ENCODE results near the gene ARF5. TPM values are rescaled to one million over a fixed set of nuclear protein-coding genes. Genes with fewer than 3 reads are reported as not detected.

Gene ARF5
- total RNA-seq, 2 donors from 2014 or later = 107 to 165 TPM

DNA sequence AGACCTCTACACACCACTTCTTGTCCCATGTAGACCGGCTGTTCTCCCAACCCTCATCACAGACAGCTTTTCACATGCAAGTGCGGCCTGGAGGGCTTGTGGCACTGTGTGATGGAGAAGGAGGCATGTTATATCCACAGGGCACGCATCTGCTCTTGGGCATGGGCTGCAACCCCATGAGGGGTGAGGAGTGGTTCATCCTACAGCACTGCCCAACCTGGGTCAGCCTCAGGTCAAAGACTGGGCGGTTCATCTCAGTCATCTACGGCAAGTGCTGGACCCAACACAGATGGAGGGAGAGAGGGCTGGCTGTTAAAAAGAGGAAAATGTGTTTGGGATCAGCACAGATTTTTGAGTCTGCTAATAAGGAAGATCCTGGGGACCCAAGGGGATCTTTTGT, 7.5 kb downstream of the ARF5 start:
- Histone ChIP-seq H3K36me3 (peaks cover 12% of the 10 kb centered on the region), H3K9me3 (no peaks in the 10 kb centered on the region), H3K27ac (no peak overlapping the region), H3K4me3 (no peak overlapping the region), H3K27me3 (replicated peaks; ENCODE audit: insufficient read depth) (no peaks in the 10 kb centered on the region), H3K4me1 (ENCODE audit: control insufficient read depth in 1 of 2, low read depth in 2 of 2) (no peaks in the 10 kb centered on the region)
- no peak for DNase-seq (ENCODE audit: low spot score)
- TF ChIP-seq CTCF (IDR thresholded peaks at IDR 0.05) = no peak
- no peak for ATAC-seq (ENCODE audit: insufficient number of reproducible peaks, low FRiP score, low read depth)

GRCh38 chr7:127598318-127598717, 10.1 kb downstream of the ARF5 start:
- H3K4me3 ChIP-seq = no peak overlapping the region
- TF ChIP-seq CTCF (IDR thresholded peaks at IDR 0.05) = no peak
- ATAC-seq (ENCODE audit: insufficient number of reproducible peaks, low FRiP score, low read depth) = no peak
- no peaks in the 10 kb centered on the region for H3K9me3 ChIP-seq
- no peaks in the 10 kb centered on the region for H3K27me3 ChIP-seq (replicated peaks; ENCODE audit: insufficient read depth)
- DNase-seq (ENCODE audit: low spot score) = no peak
- no peaks in the 10 kb centered on the region for H3K4me1 ChIP-seq (ENCODE audit: control insufficient read depth in 1 of 2, low read depth in 2 of 2)
- H3K36me3 ChIP-seq = no peaks in the 10 kb centered on the region
- H3K27ac ChIP-seq = no peak overlapping the region

DNA sequence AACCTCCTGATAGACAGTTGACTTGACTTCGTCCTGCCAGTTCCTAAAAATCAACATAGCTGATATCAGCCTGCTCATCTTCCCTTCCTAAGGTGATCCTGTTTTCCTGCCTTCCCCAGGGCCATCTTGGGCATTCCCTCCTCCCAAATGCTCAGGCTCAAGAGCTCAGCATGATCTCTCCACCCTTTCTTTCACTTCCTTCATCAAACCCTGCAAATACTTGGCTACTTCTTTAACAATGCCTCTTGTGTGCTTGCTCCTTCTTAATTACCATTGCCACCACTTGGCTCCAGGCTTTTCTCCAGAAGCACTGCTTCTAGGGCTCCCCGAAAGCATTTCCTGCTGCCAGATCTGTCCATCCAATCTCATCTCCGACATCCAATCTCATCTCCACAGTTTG, 12.7 kb downstream of the ARF5 start:
- no peaks in the 10 kb centered on the region for H3K27me3 ChIP-seq (replicated peaks; ENCODE audit: insufficient read depth)
- H3K4me1 ChIP-seq (ENCODE audit: control insufficient read depth in 1 of 2, low read depth in 2 of 2) = no peaks in the 10 kb centered on the region
- H3K27ac ChIP-seq = no peak overlapping the region
- no peaks in the 10 kb centered on the region for H3K9me3 ChIP-seq
- no peak for TF ChIP-seq CTCF (IDR thresholded peaks at IDR 0.05)
- ATAC-seq (ENCODE audit: insufficient number of reproducible peaks, low FRiP score, low read depth) (no peak), DNase-seq (ENCODE audit: low spot score) (no peak)
- H3K36me3 ChIP-seq = no peaks in the 10 kb centered on the region
- H3K4me3 ChIP-seq = no peak overlapping the region

DNA sequence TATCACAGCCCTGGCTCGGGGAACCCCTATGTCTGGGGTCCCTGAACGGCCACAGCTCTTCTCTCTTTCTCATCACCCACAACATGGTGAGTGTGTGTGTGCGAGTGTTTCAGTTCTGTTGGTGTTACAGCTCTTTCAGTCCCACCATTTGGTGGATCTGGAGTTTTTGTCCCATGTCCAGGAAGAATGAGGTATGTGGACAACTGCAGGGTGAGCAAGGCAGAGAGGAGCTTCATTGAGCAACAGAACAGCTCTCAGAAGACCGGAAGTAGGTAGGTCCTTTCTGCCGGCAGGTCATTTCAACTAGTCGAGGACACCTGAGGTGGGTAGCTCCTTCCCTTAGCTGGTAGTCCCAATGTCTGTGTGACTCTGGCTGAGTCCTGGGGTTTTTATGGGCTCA, 20.2 kb downstream of the ARF5 start:
- no peak for TF ChIP-seq CTCF (IDR thresholded peaks at IDR 0.05)
- no peaks in the 10 kb centered on the region for H3K36me3 ChIP-seq
- DNase-seq (ENCODE audit: low spot score) (no peak), ATAC-seq (ENCODE audit: insufficient number of reproducible peaks, low FRiP score, low read depth) (no peak)
- no peaks in the 10 kb centered on the region for H3K27me3 ChIP-seq (replicated peaks; ENCODE audit: insufficient read depth)
- peaks cover 5% of the 10 kb centered on the region for H3K9me3 ChIP-seq
- H3K4me3 ChIP-seq = no peak overlapping the region
- H3K4me1 ChIP-seq (ENCODE audit: control insufficient read depth in 1 of 2, low read depth in 2 of 2) = no peaks in the 10 kb centered on the region
- H3K27ac ChIP-seq = no peak overlapping the region

GRCh38 chr7:127609297-127609696, 21.1 kb downstream of the ARF5 start:
- TF ChIP-seq CTCF (IDR thresholded peaks at IDR 0.05) = no peak
- ATAC-seq (ENCODE audit: insufficient number of reproducible peaks, low FRiP score, low read depth) (no peak), DNase-seq (ENCODE audit: low spot score) (no peak)
- Histone ChIP-seq H3K27me3 (replicated peaks; ENCODE audit: insufficient read depth) (no peaks in the 10 kb centered on the region), H3K36me3 (no peaks in the 10 kb centered on the region), H3K4me1 (ENCODE audit: control insufficient read depth in 1 of 2, low read depth in 2 of 2) (no peaks in the 10 kb centered on the region), H3K9me3 (peaks cover 5% of the 10 kb centered on the region), H3K4me3 (no peak overlapping the region), H3K27ac (no peak overlapping the region)

Measured in thoracic aorta (tissue), 2 donors.